ENCODE measurements around the gene UBXN7. TPM values are rescaled to one million over a fixed set of nuclear protein-coding genes. Genes with fewer than 3 reads are reported as not detected.

The UBXN7 gene
- total and polyA plus RNA-seq, 2 of the 8 experiments (the other 6 are each of a cell fraction or from before 2014, with no cell fraction given) = 18.5 to 109 TPM

DNA sequence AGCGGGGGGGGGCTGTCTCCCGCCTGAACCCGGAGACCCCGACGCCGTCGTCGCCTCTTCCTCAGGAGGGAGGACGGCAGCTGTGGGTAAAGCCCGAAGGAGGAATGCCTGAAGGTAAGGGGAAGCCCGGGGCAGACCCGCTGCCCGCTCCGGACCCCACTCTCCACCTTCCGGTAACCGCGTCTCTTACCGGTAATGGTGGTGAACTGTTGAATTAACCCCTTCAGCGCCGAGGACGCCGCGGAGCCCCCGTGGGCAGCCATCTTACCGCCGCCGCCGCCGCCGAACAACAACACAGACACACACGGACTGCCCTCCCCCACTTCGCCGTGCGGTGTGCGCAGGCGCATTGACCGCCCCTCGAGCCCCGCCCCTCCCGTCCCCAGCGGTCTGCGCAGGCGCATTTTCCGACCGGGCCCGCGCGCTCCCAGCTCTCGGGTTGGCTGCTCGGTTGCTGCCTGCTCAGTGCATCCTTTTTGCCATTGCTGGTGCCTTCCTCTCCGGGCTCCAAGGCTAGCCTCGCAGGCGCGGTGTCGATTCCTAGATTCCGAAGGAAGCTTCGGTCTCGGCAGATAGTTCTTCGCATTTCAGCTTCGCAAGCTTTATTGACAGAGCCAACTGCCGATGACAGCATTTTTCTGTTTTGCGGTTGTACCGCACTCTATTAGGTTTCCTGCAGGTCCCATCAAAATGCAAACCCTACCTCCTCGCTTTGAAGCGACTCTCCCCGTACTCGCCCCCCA lies at the start of gene UBXN7 (continued):
- TF ChIP-seq HDAC2 (IDR thresholded peaks at IDR 0.05; ENCODE audit: borderline replicate concordance in 1 of 2, low read depth in 2 of 2, low read length in 2 of 2) = no peak; a peak in 1 of 4 replicates
- no peak for TF ChIP-seq CBX5 (IDR thresholded peaks at IDR 0.05; ENCODE audit: low read depth, low read length)
- TF ChIP-seq SIX5 (IDR thresholded peaks at IDR 0.05; ENCODE audit: low read depth, low read length) = no peak
- 0 out of 2 replicates have a peak, but pooled peaks have one; percentile 8 for TF ChIP-seq SP1 (IDR thresholded peaks at IDR 0.05; ENCODE audit: low read depth, low read length)
- TF ChIP-seq NANOG (IDR thresholded peaks at IDR 0.05; ENCODE audit: insufficient read depth, low read depth, low read length, poor library complexity, severe bottlenecking) = no peak
- TF ChIP-seq CTBP2 (IDR thresholded peaks at IDR 0.05; ENCODE audit: borderline replicate concordance, insufficient read depth, insufficient read length, low read length) = no peak
- TF ChIP-seq, protein P1, sequence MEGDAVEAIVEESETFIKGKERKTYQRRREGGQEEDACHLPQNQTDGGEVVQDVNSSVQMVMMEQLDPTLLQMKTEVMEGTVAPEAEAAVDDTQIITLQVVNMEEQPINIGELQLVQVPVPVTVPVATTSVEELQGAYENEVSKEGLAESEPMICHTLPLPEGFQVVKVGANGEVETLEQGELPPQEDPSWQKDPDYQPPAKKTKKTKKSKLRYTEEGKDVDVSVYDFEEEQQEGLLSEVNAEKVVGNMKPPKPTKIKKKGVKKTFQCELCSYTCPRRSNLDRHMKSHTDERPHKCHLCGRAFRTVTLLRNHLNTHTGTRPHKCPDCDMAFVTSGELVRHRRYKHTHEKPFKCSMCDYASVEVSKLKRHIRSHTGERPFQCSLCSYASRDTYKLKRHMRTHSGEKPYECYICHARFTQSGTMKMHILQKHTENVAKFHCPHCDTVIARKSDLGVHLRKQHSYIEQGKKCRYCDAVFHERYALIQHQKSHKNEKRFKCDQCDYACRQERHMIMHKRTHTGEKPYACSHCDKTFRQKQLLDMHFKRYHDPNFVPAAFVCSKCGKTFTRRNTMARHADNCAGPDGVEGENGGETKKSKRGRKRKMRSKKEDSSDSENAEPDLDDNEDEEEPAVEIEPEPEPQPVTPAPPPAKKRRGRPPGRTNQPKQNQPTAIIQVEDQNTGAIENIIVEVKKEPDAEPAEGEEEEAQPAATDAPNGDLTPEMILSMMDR (IDR thresholded peaks at IDR 0.05; ENCODE audit: control extremely low read depth in 1 of 3, insufficient read depth in 1 of 3, low read depth in 1 of 3, low read length in 3 of 3) = no peak
- TF ChIP-seq SIN3A (conservative IDR thresholded peaks at IDR 0.05 in 1 of 2, IDR thresholded peaks at IDR 0.05 in 1 of 2; ENCODE audit: low read depth in 1 of 2, low read length in 2 of 2) = peak; percentile 40; a peak in 3 of 4 replicates
- no peak for TF ChIP-seq CHD1 (IDR thresholded peaks at IDR 0.05; ENCODE audit: low read depth, low read length)
- TF ChIP-seq POLR2A (IDR thresholded peaks at IDR 0.05; ENCODE audit: control extremely low read depth in 1 of 2, low read depth in 2 of 2, low read length in 2 of 2) = peak; percentile 78 to 89
- peak; percentile 56 for TF ChIP-seq KDM4A (IDR thresholded peaks at IDR 0.05; ENCODE audit: low read depth, low read length, severe bottlenecking)
- TF ChIP-seq KDM1A (IDR thresholded peaks at IDR 0.05; ENCODE audit: borderline replicate concordance, low read length) = no peak
- no peak for TF ChIP-seq EGR1 (IDR thresholded peaks at IDR 0.05; ENCODE audit: borderline replicate concordance, low read depth, low read length)
- no peak; the same call in 1 of the 2 replicates for TF ChIP-seq TEAD4 (IDR thresholded peaks at IDR 0.05; ENCODE audit: low read depth, low read length)
- peak; percentile 73 for TF ChIP-seq NRF1 (IDR thresholded peaks at IDR 0.05; ENCODE audit: low read depth, low read length)
- no peak for TF ChIP-seq RAD21 (IDR thresholded peaks at IDR 0.05 in 1 of 2, conservative IDR thresholded peaks at IDR 0.05 in 1 of 2; ENCODE audit: low read depth in 2 of 2, low read length in 2 of 2)
- TF ChIP-seq YY1 (IDR thresholded peaks at IDR 0.05; ENCODE audit: low read depth, low read length) = peak; percentile 93
- TF ChIP-seq SAP30 (IDR thresholded peaks at IDR 0.05; ENCODE audit: insufficient read depth, insufficient replicate concordance, low read length) = no peak
- no peak for TF ChIP-seq CEBPB (IDR thresholded peaks at IDR 0.05; ENCODE audit: low read depth, low read length)
- TF ChIP-seq, protein P2, sequence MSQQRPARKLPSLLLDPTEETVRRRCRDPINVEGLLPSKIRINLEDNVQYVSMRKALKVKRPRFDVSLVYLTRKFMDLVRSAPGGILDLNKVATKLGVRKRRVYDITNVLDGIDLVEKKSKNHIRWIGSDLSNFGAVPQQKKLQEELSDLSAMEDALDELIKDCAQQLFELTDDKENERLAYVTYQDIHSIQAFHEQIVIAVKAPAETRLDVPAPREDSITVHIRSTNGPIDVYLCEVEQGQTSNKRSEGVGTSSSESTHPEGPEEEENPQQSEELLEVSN (IDR thresholded peaks at IDR 0.05) = peak; percentile 28; the same call in 1 of the 2 replicates

Data from H1 (cell line).